ENCODE data around the gene ATOSB.

ATOSB gene

DNA sequence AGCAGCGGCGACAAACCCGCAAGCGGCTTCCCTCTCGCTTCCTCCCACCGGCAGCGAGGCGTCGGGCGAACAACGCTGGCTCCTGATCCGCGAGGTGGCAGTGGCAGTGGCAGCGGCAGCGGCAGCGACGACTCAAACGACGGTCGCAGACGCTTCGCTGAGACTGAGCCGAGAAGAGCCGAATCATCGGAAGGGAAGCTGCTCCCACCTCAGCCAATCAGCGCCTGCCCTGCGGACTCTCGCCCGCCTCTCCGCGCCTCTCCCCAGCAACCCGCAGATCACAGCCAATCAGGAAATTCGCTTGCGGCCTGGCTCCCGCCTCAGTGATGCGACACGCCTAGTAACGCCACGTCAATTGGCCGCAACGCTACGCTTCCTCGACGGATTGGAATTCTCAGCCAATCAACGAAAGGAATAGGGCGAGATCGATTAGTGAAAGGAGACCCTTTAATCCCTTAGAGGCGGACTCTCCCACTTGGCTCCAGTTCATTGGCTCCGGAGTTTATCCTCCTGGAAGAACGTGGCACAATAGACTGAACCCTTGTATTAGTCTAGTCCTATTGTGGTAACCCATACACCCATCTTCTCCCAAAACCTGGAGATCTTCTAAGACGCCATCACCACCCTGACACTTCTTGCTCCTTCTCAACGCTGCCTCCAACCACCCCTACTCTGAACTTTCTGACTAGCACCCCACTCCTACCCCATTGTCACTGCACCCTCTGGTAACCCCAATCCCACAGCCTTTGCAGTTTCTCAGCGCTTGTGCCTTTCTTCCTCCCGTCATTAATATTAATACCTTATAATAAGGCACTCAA lies 43.0 kb downstream of the ATOSB start, which contains the start of gene VCP:
VCP (minus strand) TSS at position 165 of the 818 bp plus-strand sequence. CDS start 272 bp downstream, outside the sequence.
- no peak for TF ChIP-seq EZH2phosphoT487 (IDR thresholded peaks at IDR 0.05; ENCODE audit: borderline replicate concordance, low read length)
- TF ChIP-seq, protein P1, sequence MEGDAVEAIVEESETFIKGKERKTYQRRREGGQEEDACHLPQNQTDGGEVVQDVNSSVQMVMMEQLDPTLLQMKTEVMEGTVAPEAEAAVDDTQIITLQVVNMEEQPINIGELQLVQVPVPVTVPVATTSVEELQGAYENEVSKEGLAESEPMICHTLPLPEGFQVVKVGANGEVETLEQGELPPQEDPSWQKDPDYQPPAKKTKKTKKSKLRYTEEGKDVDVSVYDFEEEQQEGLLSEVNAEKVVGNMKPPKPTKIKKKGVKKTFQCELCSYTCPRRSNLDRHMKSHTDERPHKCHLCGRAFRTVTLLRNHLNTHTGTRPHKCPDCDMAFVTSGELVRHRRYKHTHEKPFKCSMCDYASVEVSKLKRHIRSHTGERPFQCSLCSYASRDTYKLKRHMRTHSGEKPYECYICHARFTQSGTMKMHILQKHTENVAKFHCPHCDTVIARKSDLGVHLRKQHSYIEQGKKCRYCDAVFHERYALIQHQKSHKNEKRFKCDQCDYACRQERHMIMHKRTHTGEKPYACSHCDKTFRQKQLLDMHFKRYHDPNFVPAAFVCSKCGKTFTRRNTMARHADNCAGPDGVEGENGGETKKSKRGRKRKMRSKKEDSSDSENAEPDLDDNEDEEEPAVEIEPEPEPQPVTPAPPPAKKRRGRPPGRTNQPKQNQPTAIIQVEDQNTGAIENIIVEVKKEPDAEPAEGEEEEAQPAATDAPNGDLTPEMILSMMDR (IDR thresholded peaks at IDR 0.05; ENCODE audit: low read depth, low read length, poor library complexity, severe bottlenecking) = no peak
- Histone ChIP-seq H3K27ac (ENCODE audit: low read depth, low read length) (peak within 1 kb of the TSS; percentile 91), H3K27me3 (ENCODE audit: control insufficient read depth, low read length) (no peaks in the 10 kb centered on the region), H3F3A (ENCODE audit: control insufficient read depth, insufficient read depth) (peaks cover 12% of the 10 kb centered on the region), H3K4me2 (ENCODE audit: low read length) (peak within 1 kb of the TSS; percentile 79), H3K79me2 (ENCODE audit: control insufficient read depth, low read length) (peaks cover 57% of the 10 kb centered on the region), H3K4me1 (ENCODE audit: control insufficient read depth, low read length) (peaks cover 28% of the 10 kb centered on the region), H4K20me1 (ENCODE audit: control insufficient read depth, insufficient read depth, low read depth, low read length) (peaks cover 37% of the 10 kb centered on the region), H3K9me2 (replicated peaks; ENCODE audit: control insufficient read depth, low read length) (no peaks in the 10 kb centered on the region), H3K9me3 (ENCODE audit: control insufficient read depth, insufficient read depth, low read length) (no peaks in the 10 kb centered on the region), H3K36me3 (ENCODE audit: control insufficient read depth, low read length) (peaks cover 93% of the 10 kb centered on the region), H3K4me3 (ENCODE audit: low read length) (peak within 1 kb of the TSS; percentile 92)

DNA sequence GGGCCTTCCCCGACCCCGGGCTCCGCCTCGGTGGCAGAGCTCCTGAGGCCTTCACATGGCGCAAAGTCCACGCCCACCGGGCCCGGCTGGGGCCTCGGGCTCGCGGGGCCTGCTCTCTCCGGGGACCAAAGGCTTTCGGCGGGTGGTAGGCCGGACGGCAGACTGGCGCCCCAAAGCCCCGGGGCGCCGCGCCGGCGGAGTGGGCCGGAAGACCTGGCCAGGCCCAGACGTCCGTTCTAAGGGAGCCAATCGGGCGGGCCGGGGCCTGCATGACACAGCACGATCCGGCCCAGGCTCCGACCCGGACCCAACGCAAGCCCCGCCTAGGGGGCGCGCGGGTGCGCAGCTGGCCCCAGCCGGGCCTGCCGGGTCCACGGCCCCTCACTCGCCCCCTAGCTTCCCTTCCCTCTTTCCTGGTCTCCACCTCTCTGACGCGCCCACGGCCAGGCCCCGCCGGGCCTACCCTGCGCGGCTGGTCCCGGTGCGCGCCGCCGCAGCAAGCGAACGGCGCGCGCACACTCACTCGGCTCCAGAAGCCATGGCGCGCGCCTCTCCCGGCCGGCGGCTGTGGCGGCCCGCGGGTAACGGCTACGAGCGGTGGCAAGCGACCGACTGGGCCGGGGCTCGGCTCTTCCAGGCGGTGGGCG lies 43.7 kb downstream of the ATOSB start:
- no peaks in the 10 kb centered on the region for H3K9me3 ChIP-seq (ENCODE audit: control insufficient read depth, insufficient read depth, low read length)
- H3K9me2 ChIP-seq (replicated peaks; ENCODE audit: control insufficient read depth, low read length) = no peaks in the 10 kb centered on the region
- peaks cover 94% of the 10 kb centered on the region for H3K36me3 ChIP-seq (ENCODE audit: control insufficient read depth, low read length)
- peaks cover 57% of the 10 kb centered on the region for H3K79me2 ChIP-seq (ENCODE audit: control insufficient read depth, low read length)
- peaks cover 23% of the 10 kb centered on the region for H3K4me1 ChIP-seq (ENCODE audit: control insufficient read depth, low read length)
- peak overlapping the region; percentile 91 for H3K27ac ChIP-seq (ENCODE audit: low read depth, low read length)
- H3F3A ChIP-seq (ENCODE audit: control insufficient read depth, insufficient read depth) = peaks cover 12% of the 10 kb centered on the region
- H3K4me2 ChIP-seq (ENCODE audit: low read length) = peak overlapping the region; percentile 79
- H3K27me3 ChIP-seq (ENCODE audit: control insufficient read depth, low read length) = no peaks in the 10 kb centered on the region
- H4K20me1 ChIP-seq (ENCODE audit: control insufficient read depth, insufficient read depth, low read depth, low read length) = peaks cover 44% of the 10 kb centered on the region
- H3K4me3 ChIP-seq (ENCODE audit: low read length) = peak overlapping the region; percentile 92
- TF ChIP-seq, protein P1 (IDR thresholded peaks at IDR 0.05; ENCODE audit: low read depth, low read length, poor library complexity, severe bottlenecking) = peak; percentile 61
- no peak for TF ChIP-seq EZH2phosphoT487 (IDR thresholded peaks at IDR 0.05; ENCODE audit: borderline replicate concordance, low read length)

DNA sequence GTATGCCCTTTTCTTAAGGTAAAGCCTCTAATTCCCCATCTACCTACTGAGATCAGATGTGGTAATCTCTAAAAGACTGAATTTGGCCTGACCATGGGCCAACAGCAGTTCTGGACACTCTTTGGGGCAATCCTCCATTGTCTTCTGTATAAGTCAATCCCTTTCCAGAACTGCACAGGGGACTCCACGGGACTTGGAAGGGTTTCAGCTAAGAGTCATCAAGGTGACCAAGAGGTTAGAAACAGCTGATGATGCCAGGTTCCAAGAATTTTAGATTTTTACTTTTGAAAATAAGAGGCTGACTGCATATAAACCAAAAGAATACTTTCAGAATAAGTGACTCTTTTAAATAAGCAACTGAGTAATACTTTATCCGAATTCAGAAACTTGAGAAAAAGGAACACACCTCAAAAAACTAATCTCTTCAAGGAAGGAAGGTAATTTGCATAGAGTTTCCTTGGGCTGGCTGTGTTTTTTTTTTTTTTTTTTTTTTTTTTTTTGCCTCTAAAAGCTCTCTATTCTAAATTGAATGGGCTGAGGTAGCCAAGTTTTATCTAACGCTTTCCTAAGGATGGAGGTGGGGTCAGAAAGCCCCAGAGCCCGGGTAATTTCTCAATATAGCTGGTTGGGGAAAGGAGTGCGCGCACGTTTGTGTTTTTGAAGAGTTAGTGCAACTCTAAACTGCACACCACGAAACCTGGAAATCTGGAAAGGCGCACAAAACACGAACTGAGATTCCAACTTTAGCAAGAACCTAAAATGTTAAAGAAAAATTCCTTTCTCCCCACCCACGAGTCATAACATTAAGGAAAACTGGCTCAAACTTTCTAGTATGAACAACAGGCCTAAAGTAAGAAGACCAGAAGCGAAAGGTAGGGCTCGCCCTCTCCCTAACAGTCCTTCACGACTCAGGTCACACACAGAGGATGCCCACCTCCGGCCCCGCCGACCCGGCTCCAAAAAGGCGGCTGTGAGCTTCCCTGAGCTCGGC lies 44.5 kb downstream of the ATOSB start:
- H3K9me3 ChIP-seq (ENCODE audit: control insufficient read depth, insufficient read depth, low read length) = no peaks in the 10 kb centered on the region
- H4K20me1 ChIP-seq (ENCODE audit: control insufficient read depth, insufficient read depth, low read depth, low read length) = peaks cover 46% of the 10 kb centered on the region
- no peaks in the 10 kb centered on the region for H3K27me3 ChIP-seq (ENCODE audit: control insufficient read depth, low read length)
- H3K4me3 ChIP-seq (ENCODE audit: low read length) = peak overlapping the region; percentile 92
- H3K9me2 ChIP-seq (replicated peaks; ENCODE audit: control insufficient read depth, low read length) = no peaks in the 10 kb centered on the region
- TF ChIP-seq EZH2phosphoT487 (IDR thresholded peaks at IDR 0.05; ENCODE audit: borderline replicate concordance, low read length) = no peak
- TF ChIP-seq, protein P1 (IDR thresholded peaks at IDR 0.05; ENCODE audit: low read depth, low read length, poor library complexity, severe bottlenecking) = no peak
- peak overlapping the region; percentile 91 for H3K27ac ChIP-seq (ENCODE audit: low read depth, low read length)
- H3K4me1 ChIP-seq (ENCODE audit: control insufficient read depth, low read length) = peaks cover 23% of the 10 kb centered on the region
- peaks cover 94% of the 10 kb centered on the region for H3K36me3 ChIP-seq (ENCODE audit: control insufficient read depth, low read length)
- H3F3A ChIP-seq (ENCODE audit: control insufficient read depth, insufficient read depth) = peaks cover 12% of the 10 kb centered on the region
- H3K4me2 ChIP-seq (ENCODE audit: low read length) = peak overlapping the region; percentile 79
- H3K79me2 ChIP-seq (ENCODE audit: control insufficient read depth, low read length) = peaks cover 59% of the 10 kb centered on the region
